Psoas muscle (tissue), 8 donors: ENCODE data around the gene TGFA. TPM values are rescaled to one million over a fixed set of nuclear protein-coding genes. Genes with fewer than 3 reads are reported as not detected.

Source experiments
- ATAC-seq, 4 donors: fragments of 200-7000 bp; cut with Tn5 transposase; one replicate each; pipeline ENCODE4 v1.9.1; 2020; ENCODE audit warnings: moderate library complexity in 3 of 4, mild to moderate bottlenecking in 2 of 4
- DNase-seq, 2 donors: peaks; one replicate each; pipeline ENCODE4 v3.0.0-alpha.2; 2020
- H3K27ac ChIP-seq: fragments of 200-600 bp; one replicate; pipeline ENCODE4 v1.8.0; 2022
- H3K27me3 ChIP-seq, 3 donors: fragments of 200-600 bp in 1 of 3; one replicate each; pipeline versions ENCODE4 v1.6.1 to v1.8.0; 2013 to 2022; ENCODE audit warnings: low read length in 2 of 3, mild to moderate bottlenecking in 2 of 3, moderate library complexity in 1 of 3; ENCODE audit not compliant: insufficient read depth in 3 of 3
- H3K36me3 ChIP-seq, 2 donors: fragments of 200-600 bp in 1 of 2; one replicate each; pipeline versions ENCODE4 v1.6.1 to v1.8.0; 2013 to 2022; ENCODE audit warnings: low read depth in 1 of 2, mild to moderate bottlenecking in 1 of 2, moderate library complexity in 1 of 2; ENCODE audit not compliant: insufficient read depth in 1 of 2
- H3K4me1 ChIP-seq: fragments of 200-600 bp; one replicate; pipeline ENCODE4 v1.8.0; 2022
- H3K4me3 ChIP-seq: fragments of 200-600 bp; one replicate; pipeline ENCODE4 v1.8.0; 2022; ENCODE audit warnings: mild to moderate bottlenecking
- H3K9me3 ChIP-seq: fragments of 200-600 bp; one replicate; pipeline ENCODE4 v1.8.0; 2022
- WGBS, 3 donors: extraction: QIAGEN DNeasy Blood & Tissue Kit; methylation state at CpG; one replicate each; pipeline versions ENCODE4 v1.1.6 to v1.1.7; 2013; 5-methylcytosine and 5-hydroxymethylcytosine counted together
- intact Hi-C, 2 donors: fragments of 100-400 bp; cut with DNase I; formaldehyde crosslinking; loops; one replicate each; pipeline versions ENCODE4 v1.11.0 to v1.14.2; 2022
- polyA plus RNA-seq, 3 donors: library from polyadenylated mRNA; stranded (reverse); fragments of 200-250 nt; gene quantifications; one replicate each; pipeline ENCODE4 v1.2.3, GENCODE V29; 2013
- total RNA-seq, 4 donors: library from RNA; stranded (reverse); fragmentation: NEBNext Ultra II Directional in 2 of 4; extraction: Animal tissue kit (Norgen Biotek cat#: 25700) in 2 of 4; gene quantifications; one replicate each; pipeline versions ENCODE4 v1.2.1 to v1.2.4, GENCODE V29; 2021 to 2023
- TF ChIP-seq, protein P1 (sequence below): fragments of 200-600 bp; IDR thresholded peaks from one replicate; pipeline ENCODE4 v1.8.0; 2022; ENCODE audit warnings: antibody characterized with exemption
- donor health status: healthy with polysubstance abuse.
- donor health status: DM: no; HTN: no; CAD: no; lungs with moderate emphysema.
- donor health status: Bipolar disorder and iron deficiency.
- donor health status: healthy.
- donor health status: DM: yes; HTN: yes; CAD: no.
- donor health status: DM: no; HTN: no; CAD: no.
- donor health status: DM: no; HTN: no; CAD: no.
- donor health status: DM: yes; HTN: yes; CAD: no.

TGFA gene
- total and polyA plus RNA-seq, 7 donors = 0.03 to 0.39 (median 0.12) TPM

DNA sequence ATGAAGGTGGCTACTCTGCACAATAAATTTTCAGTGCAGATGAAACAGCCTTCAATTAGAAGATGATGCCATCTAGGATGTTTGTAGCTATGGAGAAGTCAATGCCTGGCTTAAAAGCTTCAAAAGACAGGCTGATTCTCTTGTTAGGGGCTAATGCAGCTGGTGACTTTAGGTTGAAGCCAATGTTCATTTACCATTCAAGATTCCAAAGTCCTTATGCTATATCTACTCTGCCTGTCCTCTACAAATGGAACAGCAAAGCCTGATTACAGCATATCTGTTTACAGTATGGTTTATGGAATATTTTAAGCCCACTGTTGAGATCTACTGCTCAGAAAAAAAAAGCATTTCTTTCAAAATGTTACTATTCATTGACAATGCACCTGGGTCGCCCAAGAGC, 15.8 kb downstream of the TGFA start:
- H3K9me3 ChIP-seq = no peaks in the 10 kb centered on the region
- H3K27ac ChIP-seq = no peak overlapping the region
- TF ChIP-seq, protein P1, sequence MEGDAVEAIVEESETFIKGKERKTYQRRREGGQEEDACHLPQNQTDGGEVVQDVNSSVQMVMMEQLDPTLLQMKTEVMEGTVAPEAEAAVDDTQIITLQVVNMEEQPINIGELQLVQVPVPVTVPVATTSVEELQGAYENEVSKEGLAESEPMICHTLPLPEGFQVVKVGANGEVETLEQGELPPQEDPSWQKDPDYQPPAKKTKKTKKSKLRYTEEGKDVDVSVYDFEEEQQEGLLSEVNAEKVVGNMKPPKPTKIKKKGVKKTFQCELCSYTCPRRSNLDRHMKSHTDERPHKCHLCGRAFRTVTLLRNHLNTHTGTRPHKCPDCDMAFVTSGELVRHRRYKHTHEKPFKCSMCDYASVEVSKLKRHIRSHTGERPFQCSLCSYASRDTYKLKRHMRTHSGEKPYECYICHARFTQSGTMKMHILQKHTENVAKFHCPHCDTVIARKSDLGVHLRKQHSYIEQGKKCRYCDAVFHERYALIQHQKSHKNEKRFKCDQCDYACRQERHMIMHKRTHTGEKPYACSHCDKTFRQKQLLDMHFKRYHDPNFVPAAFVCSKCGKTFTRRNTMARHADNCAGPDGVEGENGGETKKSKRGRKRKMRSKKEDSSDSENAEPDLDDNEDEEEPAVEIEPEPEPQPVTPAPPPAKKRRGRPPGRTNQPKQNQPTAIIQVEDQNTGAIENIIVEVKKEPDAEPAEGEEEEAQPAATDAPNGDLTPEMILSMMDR = no peak
- no peak overlapping the region for H3K4me3 ChIP-seq
- H3K36me3 ChIP-seq = no peaks in the 10 kb centered on the region
- H3K27me3 ChIP-seq = peaks cover 0 to 10% (median 6%) of the 10 kb centered on the region in 3 donors
- WGBS, 3 donors = 64 to 72% (median 69%) methylated on average over 1 of the region's 1 CpG
- no peaks in the 10 kb centered on the region for H3K4me1 ChIP-seq
- ATAC-seq (no peak), DNase-seq (no peak)
- intact Hi-C loops = no loop called here

DNA sequence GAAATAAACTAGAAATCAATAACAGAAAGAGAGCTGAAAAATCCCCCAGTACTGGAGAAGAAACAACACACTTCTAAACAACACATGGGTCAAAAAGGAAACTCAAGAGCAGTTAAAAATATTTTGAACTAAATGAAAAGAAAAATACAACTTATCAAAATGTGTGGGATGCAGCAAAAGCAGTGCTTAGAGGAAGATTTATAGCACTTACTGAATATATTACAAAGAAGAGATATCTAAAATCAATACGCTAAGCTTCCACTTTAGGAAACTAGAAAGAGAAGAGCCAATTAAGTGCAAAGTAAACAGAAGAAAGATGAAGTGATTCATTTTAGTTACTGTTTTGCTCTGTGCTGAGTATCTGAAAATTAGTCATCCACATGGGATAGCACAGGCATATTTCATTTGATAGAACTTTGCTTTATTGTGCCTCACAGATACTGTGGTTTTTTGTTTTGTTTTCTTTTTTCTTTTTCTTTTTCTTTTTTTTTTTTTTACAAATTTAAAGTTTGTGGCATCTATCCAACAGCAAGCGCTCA, 17.0 kb downstream of the TGFA start:
- Histone ChIP-seq H3K4me1 (no peaks in the 10 kb centered on the region), H3K27me3 (peaks cover 0 to 8% (median 3%) of the 10 kb centered on the region in 3 donors), H3K9me3 (no peaks in the 10 kb centered on the region), H3K4me3 (no peak overlapping the region), H3K27ac (no peak overlapping the region), H3K36me3 (no peaks in the 10 kb centered on the region)
- WGBS, 3 donors = 94 to 98% (median 96%) methylated on average over 2 of the region's 2 CpGs
- TF ChIP-seq, protein P1 = no peak
- ATAC-seq (no peak), DNase-seq (no peak)
- intact Hi-C loops = no loop called here

DNA sequence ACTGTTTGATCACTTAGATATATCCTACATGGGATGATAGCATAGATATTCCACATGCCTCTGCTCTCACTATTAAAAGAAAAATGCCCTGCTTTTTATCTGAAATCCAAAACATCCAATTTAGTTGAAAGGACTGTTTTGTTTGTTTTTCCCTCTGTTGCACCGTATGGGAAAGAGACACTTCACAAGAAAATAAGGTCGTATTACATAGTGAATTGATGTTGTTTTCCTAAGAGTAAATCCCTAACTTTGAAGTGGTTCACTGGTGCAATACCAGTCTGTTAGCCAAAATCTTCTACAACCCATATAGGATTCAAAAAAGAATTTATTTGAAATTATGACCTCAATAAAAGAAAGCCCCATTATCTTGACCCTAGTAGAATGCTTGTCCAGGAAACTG, 18.1 kb downstream of the TGFA start:
- H3K36me3 ChIP-seq = no peaks in the 10 kb centered on the region
- H3K4me3 ChIP-seq = no peak overlapping the region
- no peaks in the 10 kb centered on the region for H3K9me3 ChIP-seq
- no peak overlapping the region for H3K27ac ChIP-seq
- WGBS, 3 donors = 20 to 29% (median 27%) methylated on average over 2 of the region's 2 CpGs
- no peaks in the 10 kb centered on the region for H3K4me1 ChIP-seq
- TF ChIP-seq, protein P1 = no peak
- peaks cover 0 to 5% (median 3%) of the 10 kb centered on the region in 3 donors for H3K27me3 ChIP-seq
- ATAC-seq (no peak), DNase-seq (no peak)
- intact Hi-C loops = no loop called here

DNA sequence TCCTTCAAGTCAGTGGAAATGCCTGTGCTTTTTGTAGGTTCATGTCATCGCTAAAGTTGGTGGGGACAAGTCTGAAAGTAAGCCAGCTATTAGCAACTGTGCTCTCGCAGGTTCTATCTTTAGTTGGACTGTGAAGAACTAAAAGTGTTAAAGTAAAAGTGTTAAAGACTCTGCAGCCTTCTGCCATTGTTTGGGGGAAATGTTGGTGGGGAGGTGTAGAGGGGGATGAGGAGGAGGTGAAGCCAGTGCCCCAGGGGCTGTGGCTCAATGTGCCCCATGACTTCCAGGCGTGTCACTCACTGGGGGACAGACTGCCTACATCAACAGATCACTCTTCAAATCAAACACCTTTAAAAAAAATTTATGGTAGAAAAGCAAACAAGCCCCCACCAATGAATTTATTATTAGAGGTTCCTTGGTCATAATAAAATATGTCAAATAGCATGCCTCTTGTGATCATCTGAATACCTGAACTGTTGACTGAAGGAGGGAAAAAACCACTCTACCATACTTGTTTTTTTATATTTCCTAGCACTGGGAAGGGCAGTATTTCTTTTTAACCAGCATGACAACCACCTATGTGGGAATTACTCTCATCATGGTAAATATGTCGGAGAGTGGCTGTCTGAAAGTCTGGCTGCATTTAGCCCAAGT, 19.3 kb downstream of the TGFA start:
- WGBS, 3 donors = 39 to 54% (median 52%) methylated on average over 4 of the region's 4 CpGs
- ATAC-seq = no peak
- no peaks in the 10 kb centered on the region for H3K4me1 ChIP-seq
- no peak overlapping the region for H3K4me3 ChIP-seq
- H3K27ac ChIP-seq = no peak overlapping the region
- TF ChIP-seq, protein P1 = no peak
- intact Hi-C loops = no loop called here
- DNase-seq = no peak
- no peaks in the 10 kb centered on the region for H3K9me3 ChIP-seq
- H3K36me3 ChIP-seq = no peaks in the 10 kb centered on the region
- H3K27me3 ChIP-seq = peaks cover 0 to 5% (median 3%) of the 10 kb centered on the region in 3 donors
